Measurements from ENCODE around the gene SLC19A2.
"Not testable (repeated sequence)": the region's sequence is repeated elsewhere in the genome, so short reads cannot be mapped to it uniquely, and the experiment has no call there.

Gene SLC19A2

DNA sequence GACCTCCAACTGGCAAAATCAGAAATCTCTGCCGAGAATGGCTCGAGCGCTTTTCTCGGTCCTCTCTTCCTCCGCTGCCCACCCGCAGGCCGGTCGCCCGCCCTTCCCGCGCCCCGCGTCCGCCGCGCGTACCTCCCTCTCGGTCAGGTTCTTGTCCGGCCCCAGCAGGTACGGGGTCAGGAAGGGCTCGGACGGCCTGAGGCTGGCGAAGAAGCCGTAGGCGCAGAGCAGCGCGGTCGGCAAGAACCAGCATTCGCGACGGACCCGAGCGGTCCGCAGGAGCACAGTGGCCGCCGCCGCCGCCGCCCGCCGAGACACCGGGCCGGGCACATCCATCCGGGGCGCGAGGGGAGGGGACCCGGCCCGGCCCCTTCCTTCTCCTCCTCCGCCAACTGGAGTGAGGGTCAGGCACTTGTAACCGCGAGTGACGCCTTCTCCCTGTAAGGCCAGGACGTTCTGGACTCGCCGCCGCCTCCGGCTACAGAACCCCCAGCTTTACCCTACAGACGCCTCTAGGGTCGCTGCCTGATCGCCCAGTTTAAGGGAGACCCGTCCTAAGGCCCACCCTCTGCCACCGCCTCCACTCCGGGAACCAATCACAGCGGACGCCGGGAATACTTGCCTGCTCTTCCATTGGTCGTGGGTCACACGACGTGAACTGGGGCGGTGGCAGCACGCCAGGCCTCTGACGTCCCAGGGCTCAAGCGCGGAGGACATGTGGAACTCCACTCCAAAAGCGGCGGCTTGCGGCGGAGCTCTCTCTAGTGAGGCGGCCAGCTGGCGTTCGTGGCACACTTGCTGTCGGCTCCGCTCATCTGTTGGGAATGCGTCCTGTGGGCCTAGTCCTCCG, at the start of gene SLC19A2:
TSS of gene SLC19A2 (minus strand) at position 514 of the 850 bp plus-strand sequence. CDS start at position 336, 178 bp downstream.
- DNase-seq, result peak; percentile 99

- DNase-seq, result no peak
These were observed 48.9 kb upstream of the SLC19A2 start for GRCh38 chr1:169534653-169535052.

DNA sequence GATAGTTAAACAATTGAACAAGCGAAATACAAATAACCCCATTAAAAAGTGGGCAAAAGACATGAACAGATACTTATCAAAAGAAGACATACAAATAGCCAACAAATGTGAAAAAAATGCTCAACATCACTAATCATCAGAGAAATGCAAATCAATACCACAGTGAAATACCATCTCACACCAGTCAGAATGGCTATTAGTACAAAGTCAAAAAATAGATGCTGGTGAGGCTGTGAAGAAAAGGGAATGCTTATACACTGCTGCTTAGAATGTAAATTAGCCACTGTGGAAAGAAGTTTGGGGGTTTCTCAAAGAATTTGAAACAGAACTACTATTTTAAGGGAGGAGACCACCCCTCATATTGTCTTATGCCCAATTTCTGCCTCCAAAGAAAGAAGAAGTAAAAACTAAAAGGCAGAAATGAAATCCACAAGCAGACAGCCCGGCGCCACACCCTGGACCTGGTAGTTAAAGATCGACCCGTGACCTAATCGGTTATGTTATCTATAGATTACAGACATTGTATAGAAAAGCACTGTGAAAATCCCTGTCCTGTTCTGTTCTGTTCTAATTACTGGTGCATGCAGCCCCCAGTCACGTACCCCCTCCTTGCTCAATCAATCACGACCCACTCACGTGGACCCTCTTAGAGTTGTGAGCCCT, 47.9 kb upstream of the SLC19A2 start:
- DNase-seq, result not testable (repeated sequence)

- DNase-seq, result no peak
These were observed 44.7 kb upstream of the SLC19A2 start for GRCh38 chr1:169530448-169530847.

GRCh38 chr1:169529068-169529642, 43.4 kb upstream of the SLC19A2 start:
- peak; percentile 68 for DNase-seq

DNA sequence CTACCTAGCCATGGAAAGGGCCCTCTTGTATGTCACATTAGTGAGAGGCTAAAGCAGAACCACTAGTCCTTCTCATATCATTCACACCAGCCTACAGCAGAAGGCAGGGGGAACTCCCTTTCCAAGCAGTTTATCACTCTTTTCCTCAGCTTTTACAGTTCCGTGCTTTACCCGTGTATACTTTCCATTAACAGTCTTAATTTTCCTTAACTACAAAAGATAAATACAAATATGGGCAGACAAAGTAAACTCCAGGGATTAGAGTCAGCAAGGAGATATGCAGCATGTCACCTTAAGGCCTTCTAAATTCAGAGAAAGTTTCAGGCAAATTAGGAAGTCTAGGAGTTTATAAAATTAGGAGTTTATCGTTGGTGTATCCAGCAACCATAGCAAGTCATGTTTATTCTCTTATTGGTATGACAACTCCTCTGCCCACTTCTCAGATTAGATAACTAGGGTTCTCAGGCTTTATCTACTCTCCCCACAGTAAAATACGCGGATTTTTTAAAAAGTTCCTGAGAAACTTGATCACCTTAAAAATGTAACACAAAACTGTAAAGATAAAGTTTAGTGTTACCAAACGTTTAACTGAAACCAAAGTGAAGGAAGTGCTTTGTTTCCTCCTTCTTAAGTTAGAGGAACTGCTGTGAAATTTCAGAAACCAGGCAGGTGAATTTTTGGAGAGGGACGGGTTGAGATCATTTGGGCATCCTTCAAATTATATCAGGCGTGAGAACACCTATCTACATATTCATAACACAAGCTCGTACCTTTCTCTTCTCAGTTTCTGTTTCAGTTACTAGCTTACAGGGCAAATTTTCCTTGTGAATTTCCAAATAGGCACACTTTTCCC, 42.7 kb upstream of the SLC19A2 start:
- DNase-seq, result peak; percentile 44

DNA sequence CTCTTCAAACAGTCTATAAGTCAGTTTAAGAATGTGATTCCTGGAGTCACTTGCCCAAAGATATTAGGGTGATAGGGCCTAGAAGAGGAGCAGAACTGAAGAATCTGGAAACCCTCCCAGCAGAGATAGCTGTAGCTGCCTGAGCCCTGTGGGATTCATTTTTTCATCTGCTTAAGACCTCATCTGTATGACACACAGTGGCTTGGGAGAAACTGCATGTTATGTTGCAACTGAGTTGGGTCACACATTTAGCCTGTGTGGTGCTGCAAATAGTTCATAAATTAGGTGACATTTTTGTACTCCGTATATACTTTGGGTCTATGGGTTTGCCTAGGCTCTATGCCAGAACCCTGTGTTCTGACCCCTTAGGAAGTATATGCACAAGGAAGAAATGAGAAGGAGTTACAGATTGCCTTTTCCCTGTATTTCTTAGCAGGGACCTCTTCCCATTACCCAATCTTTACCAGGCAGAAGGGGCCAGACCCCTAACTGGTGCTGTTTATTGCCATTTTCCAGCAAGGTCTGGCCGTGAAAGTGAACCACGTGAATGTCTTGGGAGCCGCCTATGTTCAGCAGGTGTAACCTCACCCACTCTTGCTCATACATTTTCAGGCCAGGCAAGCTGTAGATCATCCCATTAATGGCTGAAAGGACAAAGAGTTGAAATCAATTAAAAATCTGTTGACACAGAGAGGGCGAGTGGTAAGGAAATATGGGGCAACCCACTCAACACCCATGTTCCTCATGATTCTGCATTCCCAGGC, 41.9 kb upstream of the SLC19A2 start:
- no peak for DNase-seq

DNA sequence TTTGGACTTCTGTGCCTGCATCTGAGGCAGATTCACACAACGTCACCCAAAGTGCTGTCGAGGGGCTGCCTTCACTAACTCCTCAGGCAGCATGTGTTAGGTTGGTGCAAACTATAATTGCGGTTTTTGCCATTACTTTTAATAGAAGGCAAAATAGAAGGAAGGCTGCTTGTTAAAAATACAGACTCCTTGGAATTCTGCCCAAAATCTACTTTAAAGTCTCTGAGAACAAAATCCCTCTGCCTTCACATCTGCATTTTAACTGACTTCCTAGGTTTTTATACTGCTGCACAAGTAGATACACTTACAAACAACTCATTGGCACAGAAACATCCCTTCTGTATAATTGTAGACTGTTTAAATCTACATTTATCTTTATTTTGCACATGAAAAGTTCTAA, 41.3 kb upstream of the SLC19A2 start:
- no peak for DNase-seq

- DNase-seq, result no peak
These were observed 40.5 kb upstream of the SLC19A2 start for GRCh38 chr1:169526120-169526832.

GRCh38 chr1:169525391-169525790, 39.6 kb upstream of the SLC19A2 start:
- DNase-seq, result no peak

DNA sequence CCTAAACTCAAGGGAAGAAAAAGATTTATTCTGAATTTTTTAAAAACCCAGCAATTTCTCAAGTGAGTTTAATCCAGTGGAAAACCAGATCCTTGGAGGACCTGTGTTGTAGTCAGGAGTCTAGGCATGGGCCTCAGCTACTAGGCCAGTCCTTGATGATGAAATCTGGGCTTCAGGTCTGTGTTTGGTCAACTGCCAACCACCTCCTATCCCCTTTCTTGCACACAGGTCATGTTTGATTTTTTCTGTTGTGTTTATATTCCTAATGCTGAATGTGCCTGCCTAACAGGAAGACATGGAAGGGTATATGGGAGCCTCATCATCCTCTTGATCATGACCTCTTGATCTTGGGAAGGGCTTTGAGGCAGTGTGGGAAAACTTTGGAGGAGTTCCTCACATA, 38.2 kb upstream of the SLC19A2 start:
- no peak for DNase-seq

DNA sequence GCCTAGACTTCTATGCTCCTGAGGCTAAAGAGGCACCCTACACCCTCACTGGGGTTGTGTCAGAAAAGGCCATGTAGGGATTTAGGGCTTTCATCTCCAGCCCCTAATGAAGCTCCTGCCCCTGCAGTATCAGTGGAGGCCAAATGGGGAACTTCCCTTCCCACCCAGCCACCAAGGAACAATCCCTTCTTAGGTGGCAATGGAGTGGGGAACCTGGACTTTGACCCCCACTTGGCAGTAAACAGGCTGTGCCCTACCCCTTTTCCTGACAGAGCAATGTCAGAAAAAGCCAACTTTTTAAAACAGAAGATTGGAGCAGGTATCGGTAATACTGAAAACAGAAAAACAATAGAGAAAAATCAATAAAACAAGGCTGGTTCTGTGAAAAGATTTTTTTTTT, 35.5 kb upstream of the SLC19A2 start:
- no peak for DNase-seq

DNA sequence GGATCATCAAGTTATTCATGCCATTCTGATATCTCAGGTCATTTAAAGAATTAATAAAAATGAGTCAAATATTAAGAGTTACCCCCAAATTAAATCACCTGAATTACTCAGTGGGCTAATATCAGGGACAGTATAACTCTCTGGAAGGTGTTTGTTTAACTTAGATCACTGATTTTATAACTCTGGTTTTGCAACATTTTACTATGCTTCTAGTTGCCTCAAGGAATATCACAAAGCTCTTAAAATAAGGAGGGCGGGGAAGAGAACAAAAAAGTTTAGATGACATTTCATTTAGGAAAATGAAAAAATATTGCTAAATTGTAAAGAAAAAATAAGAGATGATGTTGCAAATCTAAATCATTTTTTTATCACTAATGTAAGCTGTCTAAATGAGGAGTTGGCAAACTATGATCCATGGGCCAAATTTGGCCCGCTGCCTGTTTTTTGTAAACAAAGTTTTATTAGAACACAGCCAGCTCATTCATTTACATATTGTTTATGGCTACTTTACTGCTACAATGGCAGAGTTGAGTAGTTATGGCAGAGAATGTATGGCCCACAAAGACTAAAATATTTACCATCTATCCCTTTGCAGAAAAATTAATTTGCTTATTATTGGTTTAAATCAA, 31.9 kb upstream of the SLC19A2 start:
- DNase-seq, result no peak

DNA sequence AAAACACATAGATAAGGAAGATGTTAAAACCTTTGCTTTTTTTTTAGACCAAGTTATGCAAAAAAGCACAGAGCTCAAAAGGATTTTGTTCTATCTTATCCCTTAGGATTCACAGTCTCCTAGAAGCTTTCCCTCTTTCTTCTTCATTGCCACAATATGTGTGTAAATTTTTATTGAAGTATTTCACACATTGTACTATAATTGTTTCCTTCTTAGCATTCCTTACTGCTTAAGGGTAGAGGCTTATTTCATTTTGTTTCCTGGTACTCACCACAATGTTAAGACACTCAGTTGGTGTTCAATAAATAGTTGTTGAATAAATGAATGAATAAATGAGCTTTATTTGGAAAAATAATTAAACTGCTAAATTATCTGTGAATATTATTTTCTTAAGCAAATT, 29.9 kb upstream of the SLC19A2 start:
- DNase-seq, result no peak

GRCh38 chr1:169514566-169515270, 29.0 kb upstream of the SLC19A2 start:
- DNase-seq, result no peak

- no peak for DNase-seq
These were observed 27.5 kb upstream of the SLC19A2 start for GRCh38 chr1:169513208-169513607.

- no peak for DNase-seq
These were observed 25.7 kb upstream of the SLC19A2 start for GRCh38 chr1:169511316-169512005.

- DNase-seq, result no peak
These were observed 24.3 kb upstream of the SLC19A2 start for GRCh38 chr1:169510060-169510459.

DNA sequence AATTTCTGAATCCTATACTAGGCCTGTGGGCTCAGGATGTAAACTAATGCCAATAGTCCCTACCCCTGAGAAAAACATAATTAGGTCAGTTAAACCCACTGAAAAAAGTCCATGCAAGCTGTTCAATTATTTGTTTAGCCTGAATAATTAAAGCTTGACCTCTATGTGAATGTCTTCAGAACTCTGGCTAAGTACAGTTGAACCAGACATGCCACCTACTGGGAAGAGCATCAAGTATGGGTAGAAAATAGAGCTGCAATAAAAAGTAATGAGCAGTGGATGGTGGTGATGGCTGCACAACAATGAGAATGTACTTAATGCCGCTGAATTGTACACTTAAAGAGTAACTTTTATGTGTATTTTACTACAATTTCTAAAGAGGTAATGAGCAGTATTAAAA, 23.6 kb upstream of the SLC19A2 start:
- no peak for DNase-seq
